AG04450 (cell line): ENCODE results near the gene ECHS1. TPM values are rescaled to one million over a fixed set of nuclear protein-coding genes. Genes with fewer than 3 reads are reported as not detected.
A peak's percentile ranks its signal among the peaks of the same experiment; 100 is the strongest.
"Not testable (repeated sequence)": the region's sequence is repeated elsewhere in the genome, so short reads cannot be mapped to it uniquely, and the experiment has no call there.

Experiments
- CTCF ChIA-PET: fragments of 300-600, 350-600 bp; formaldehyde crosslinking; extraction: SDS; loops from one replicate; lab custom pipeline; 2022; ENCODE audit warnings: antibody characterized with exemption, inconsistent platforms; lab: Charles Lee
- POLR2A ChIA-PET: fragments of 350-600 bp; formaldehyde crosslinking; extraction: SDS; loops from one replicate; lab custom pipeline; 2021; ENCODE audit warnings: antibody characterized with exemption, inconsistent platforms; lab: Yijun Ruan, JAX
- DNase-seq: peaks from one replicate; pipeline ENCODE4 v3.0.0-alpha.2; 2011; ENCODE audit warnings: low read depth, low spot score
- H3K27ac ChIP-seq: one replicate; pipeline ENCODE4 v1.5.1; 2012; ENCODE audit warnings: low read depth, low read length, control low read depth
- H3K27me3 ChIP-seq: one replicate; pipeline ENCODE4 v1.6.0; 2012; ENCODE audit warnings: low read length; ENCODE audit not compliant: control insufficient read depth, insufficient read depth
- H3K4me3 ChIP-seq: 2 replicates; pipeline ENCODE4 v1.5.1; 2011; ENCODE audit warnings: mild to moderate bottlenecking, low read depth, low read length, control low read depth
- H3K9me3 ChIP-seq: 2 replicates; pipeline ENCODE4 v1.5.1; 2012; ENCODE audit warnings: low read length; ENCODE audit not compliant: control insufficient read depth, insufficient read depth
- polyA plus RNA-seq: library from polyadenylated mRNA; depleted of rRNA; stranded (reverse); fragments of >200 nt; gene quantifications from 2 replicates; pipeline ENCODE4 v1.2.3, GENCODE V29; 2011
- TF ChIP-seq, protein P1 (sequence below): IDR thresholded peaks from 2 replicates; pipeline ENCODE4 v1.5.1; 2011; ENCODE audit warnings: low read depth, low read length, control low read depth, inconsistent platforms

ECHS1 gene
- polyA plus RNA-seq, 1 experiment: 56.6 TPM

GRCh38 chr10:133324857-133325260 is 48.3 kb downstream of the ECHS1 start:
- H3K9me3 ChIP-seq: peaks cover 7% of the 10 kb centered on the region
- ChIA-PET POLR2A (interaction anchor here (0.6 kb wide), 1 partner anchor 32 kb away, joined by 5 read pairs; no protein-coding TSS in a partner anchor), CTCF (interaction anchor here (0.6 to 1.7 kb wide), 3 partner anchors 10 to 466 kb away, joined by 3 read pairs; no protein-coding TSS in a partner anchor)
- H3K4me3 ChIP-seq: peak overlapping the region; percentile 56; the same call in 1 of the 2 replicates
- no peak for DNase-seq
- TF ChIP-seq, protein P1, sequence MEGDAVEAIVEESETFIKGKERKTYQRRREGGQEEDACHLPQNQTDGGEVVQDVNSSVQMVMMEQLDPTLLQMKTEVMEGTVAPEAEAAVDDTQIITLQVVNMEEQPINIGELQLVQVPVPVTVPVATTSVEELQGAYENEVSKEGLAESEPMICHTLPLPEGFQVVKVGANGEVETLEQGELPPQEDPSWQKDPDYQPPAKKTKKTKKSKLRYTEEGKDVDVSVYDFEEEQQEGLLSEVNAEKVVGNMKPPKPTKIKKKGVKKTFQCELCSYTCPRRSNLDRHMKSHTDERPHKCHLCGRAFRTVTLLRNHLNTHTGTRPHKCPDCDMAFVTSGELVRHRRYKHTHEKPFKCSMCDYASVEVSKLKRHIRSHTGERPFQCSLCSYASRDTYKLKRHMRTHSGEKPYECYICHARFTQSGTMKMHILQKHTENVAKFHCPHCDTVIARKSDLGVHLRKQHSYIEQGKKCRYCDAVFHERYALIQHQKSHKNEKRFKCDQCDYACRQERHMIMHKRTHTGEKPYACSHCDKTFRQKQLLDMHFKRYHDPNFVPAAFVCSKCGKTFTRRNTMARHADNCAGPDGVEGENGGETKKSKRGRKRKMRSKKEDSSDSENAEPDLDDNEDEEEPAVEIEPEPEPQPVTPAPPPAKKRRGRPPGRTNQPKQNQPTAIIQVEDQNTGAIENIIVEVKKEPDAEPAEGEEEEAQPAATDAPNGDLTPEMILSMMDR: no peak
- H3K27ac ChIP-seq: no peak overlapping the region
- peaks cover 17% of the 10 kb centered on the region for H3K27me3 ChIP-seq

- Histone ChIP-seq H3K27me3 (peaks cover 17% of the 10 kb centered on the region), H3K27ac (no peak overlapping the region), H3K9me3 (peaks cover 7% of the 10 kb centered on the region), H3K4me3 (peak overlapping the region; percentile 7; the same call in 1 of the 2 replicates)
- TF ChIP-seq, protein P1: no peak
- ChIA-PET CTCF (interaction anchor here (0.6 to 1.7 kb wide), 5 partner anchors 10 to 466 kb away, joined by 3 read pairs; no protein-coding TSS in a partner anchor), POLR2A (interaction anchor here (0.6 kb wide), 1 partner anchor 31 kb away, joined by 5 read pairs; no protein-coding TSS in a partner anchor)
- DNase-seq: no peak
Observed at GRCh38 chr10:133324198-133324792, 48.9 kb downstream of the ECHS1 start.

DNA sequence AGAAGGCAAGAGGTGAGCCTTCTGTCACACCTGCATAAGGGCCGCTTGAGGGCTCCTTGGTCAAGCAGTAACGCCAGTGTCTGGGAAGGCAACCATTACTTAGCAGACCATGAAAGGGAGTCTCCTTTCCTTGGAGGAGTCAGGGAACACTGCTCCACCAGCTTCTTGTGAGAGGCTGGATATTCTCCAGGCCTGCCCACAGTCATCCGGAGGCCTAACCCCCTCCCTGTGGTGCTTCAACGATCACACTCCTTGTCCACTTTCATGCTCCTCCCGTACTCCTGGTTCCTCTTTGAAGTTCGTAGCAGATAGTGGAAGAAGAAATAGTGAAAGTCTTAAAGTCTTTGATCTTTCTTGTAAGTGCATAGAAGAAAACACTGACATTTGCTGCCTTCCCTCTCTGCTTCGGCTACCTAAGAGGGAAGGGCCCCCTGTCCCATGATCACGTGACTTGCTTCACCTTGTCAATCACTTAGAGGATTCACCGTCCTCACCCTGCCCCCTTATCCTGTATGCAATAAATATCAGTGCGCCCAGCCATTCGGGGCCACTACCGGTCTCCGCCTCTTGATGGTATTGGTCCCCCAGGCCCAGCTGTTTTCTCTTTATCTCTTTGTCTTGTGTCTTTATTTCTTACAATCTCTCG is 51.0 kb downstream of the ECHS1 start:
- H3K9me3 ChIP-seq, POLR2A ChIA-PET, DNase-seq, H3K27ac ChIP-seq, H3K4me3 ChIP-seq, CTCF ChIA-PET: not testable (repeated sequence)
- peaks cover 17% of the 10 kb centered on the region for H3K27me3 ChIP-seq

- H3K4me3 ChIP-seq: not testable (repeated sequence)
Observed at GRCh38 chr10:133320852-133321422, 52.2 kb downstream of the ECHS1 start.

DNA sequence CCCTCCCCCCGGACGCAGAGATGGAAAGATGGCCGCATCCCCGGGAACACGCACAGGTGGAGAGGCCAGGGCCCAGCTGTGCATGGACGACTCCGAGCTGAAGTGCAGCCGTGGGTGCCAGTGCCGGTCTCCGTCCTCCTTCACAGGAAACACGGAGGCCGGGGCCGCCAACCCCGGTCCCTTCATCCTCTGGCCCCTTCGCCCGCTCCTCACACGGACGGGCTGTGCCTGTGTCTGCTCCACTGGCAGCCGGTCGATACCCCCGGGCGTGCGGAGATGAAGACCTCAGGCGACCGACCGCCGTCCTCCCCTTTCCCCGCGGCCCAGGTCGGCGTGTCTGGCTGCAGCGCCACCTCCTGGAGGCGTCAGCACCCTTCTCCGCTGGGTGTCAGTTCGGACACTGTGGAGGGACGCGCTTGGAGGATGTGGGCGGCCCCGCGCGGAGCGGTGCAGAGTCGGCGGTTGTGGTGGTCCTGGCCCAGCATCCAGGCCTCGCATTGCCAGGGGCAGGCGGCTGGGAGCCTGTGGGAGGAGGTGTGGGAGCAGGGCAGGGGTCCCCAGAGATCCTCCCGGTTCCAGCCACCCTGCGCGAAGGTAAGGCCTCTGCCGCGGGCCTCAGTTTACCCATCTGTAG is 54.5 kb downstream of the ECHS1 start:
- Histone ChIP-seq H3K4me3 (peak overlapping the region; percentile 55), H3K27ac (no peak overlapping the region), H3K27me3 (peaks cover 2% of the 10 kb centered on the region), H3K9me3 (peaks cover 14% of the 10 kb centered on the region)
- CTCF ChIA-PET: interaction anchor here (1.6 kb wide), 1 partner anchor 11 kb away, joined by 8 read pairs; no protein-coding TSS in a partner anchor
- TF ChIP-seq, protein P1: peak; percentile 79
- no peak for DNase-seq
- POLR2A ChIA-PET: no interaction called here

More at GRCh38 chr10:133320852-133321422, 52.2 kb downstream of the ECHS1 start:
- POLR2A ChIA-PET, H3K27me3 ChIP-seq, DNase-seq, H3K27ac ChIP-seq: not testable (repeated sequence)
- H3K9me3 ChIP-seq: peaks cover 11% of the 10 kb centered on the region
- CTCF ChIA-PET: interaction anchor here (1.2 to 1.4 kb wide), 2 partner anchors 9 to 13 kb away, joined by 7 to 9 read pairs; no protein-coding TSS in a partner anchor
